Measurements from ENCODE around the gene CDX2. TPM values are rescaled to one million over a fixed set of nuclear protein-coding genes. Genes with fewer than 3 reads are reported as not detected.

The CDX2 gene
- total RNA-seq, 2 experiments from 2014 or later = not detected

DNA sequence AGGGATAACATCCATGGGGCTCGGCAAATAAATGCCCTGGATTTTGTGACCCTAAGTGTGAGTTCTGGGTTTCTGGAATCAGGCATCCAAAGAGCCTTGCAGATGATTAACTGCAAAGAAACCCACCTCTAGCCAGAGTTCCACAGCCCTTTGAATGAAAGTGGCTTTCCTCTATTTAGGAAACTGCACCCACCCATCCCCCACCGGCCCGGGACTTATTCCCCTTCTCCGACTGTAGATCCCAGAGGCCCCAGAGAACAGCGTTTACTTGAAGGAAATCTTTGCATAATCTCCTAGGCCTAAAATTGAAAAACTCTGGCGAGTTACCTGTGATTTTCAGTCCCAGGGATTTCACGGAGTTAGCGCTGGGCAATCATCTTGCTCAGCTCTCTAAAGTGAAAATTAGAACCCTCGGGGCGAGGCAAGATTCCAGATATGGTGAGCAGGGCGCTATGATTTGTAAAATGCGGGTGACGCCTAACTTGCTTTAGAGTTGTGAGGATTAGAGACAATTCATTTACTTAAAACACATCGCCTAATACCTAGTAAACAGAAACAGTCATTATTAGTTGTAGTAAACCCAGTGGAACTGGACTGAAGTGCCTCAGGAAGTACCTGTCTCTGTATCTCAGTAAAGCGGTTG, 10.0 kb upstream of the CDX2 start:
- ChIA-PET CTCF (interaction anchor here (1.2 to 9.7 kb wide), 3 partner anchors 25 to 620 kb away, joined by 3 to 187 read pairs (median 16); no protein-coding TSS in a partner anchor), POLR2A (no interaction called here)
- no peaks in the 10 kb centered on the region for H3K9me3 Mint-ChIP-seq
- H3K27ac Mint-ChIP-seq = no peak overlapping the region
- peaks cover 80% of the 10 kb centered on the region for H3K27me3 Mint-ChIP-seq
- no peak for TF ChIP-seq CTCF (IDR thresholded peaks at IDR 0.05)
- H3K4me1 Mint-ChIP-seq (ENCODE audit: low read depth) = peaks cover 12% of the 10 kb centered on the region
- DNase-seq = no peak
- H3K4me3 Mint-ChIP-seq = no peak overlapping the region
- intact Hi-C loops (cut with micrococcal nuclease) = no loop called here
- H3K36me3 Mint-ChIP-seq (ENCODE audit: low read depth) = no peaks in the 10 kb centered on the region
- no peak for ATAC-seq

DNA sequence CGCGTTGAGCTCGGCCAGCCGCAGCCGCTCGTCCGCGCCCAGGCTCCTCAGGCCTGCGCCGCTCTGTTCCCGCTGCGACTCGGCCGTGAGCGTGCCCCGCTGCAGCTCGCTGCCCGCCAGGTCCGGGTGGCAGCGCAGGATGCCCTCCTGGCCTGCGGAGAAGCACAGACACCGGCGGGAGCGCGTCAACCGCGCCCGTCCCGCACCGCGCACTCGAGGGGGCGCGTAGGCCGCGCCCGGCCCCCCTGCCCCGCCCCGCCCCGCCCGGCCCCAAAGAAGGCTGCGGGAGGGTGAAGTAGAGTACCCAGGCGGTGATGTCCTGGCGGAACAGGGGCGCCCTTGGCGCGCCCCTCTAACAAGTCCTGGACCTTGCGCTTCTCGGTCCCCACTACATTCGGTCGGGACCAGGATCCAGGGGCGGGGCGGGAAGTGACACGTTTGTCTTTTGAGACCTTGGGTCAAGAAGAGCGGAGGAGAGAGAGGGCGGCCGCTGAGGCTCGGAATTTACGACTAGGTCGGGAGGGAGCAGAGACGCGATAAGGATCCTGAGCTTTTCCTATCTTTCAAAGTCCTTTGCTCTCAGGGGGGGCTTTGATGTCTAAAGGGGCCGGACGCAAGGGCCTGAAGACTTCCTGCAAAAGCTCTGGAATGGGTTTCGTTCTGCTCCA, 9.3 kb upstream of the CDX2 start:
- no peaks in the 10 kb centered on the region for H3K9me3 Mint-ChIP-seq
- H3K4me1 Mint-ChIP-seq (ENCODE audit: low read depth) = peaks cover 12% of the 10 kb centered on the region
- TF ChIP-seq CTCF (IDR thresholded peaks at IDR 0.05) = no peak
- no peaks in the 10 kb centered on the region for H3K36me3 Mint-ChIP-seq (ENCODE audit: low read depth)
- intact Hi-C loops (cut with micrococcal nuclease) = no loop called here
- H3K27me3 Mint-ChIP-seq = peaks cover 85% of the 10 kb centered on the region
- ATAC-seq (no peak), DNase-seq (no peak)
- POLR2A ChIA-PET = no interaction called here
- H3K4me3 Mint-ChIP-seq = no peak overlapping the region
- H3K27ac Mint-ChIP-seq = no peak overlapping the region
- CTCF ChIA-PET = interaction anchor here (0.8 to 3.2 kb wide), 5 partner anchors 10 to 152 kb away, joined by 3 to 16 read pairs (median 7); partner anchors contain the start of gene CDX2

- Mint-ChIP-seq H3K4me1 (ENCODE audit: low read depth) (peaks cover 12% of the 10 kb centered on the region), H3K27me3 (peaks cover 84% of the 10 kb centered on the region), H3K9me3 (no peaks in the 10 kb centered on the region), H3K36me3 (ENCODE audit: low read depth) (no peaks in the 10 kb centered on the region), H3K27ac (no peak overlapping the region), H3K4me3 (peak overlapping the region; percentile 29)
- no peak for ATAC-seq
- intact Hi-C loops (cut with micrococcal nuclease) = no loop called here
- DNase-seq = no peak
- POLR2A ChIA-PET = no interaction called here
- no peak for TF ChIP-seq CTCF (IDR thresholded peaks at IDR 0.05)
- CTCF ChIA-PET = interaction anchor here (0.8 to 2.5 kb wide), 5 partner anchors 9 to 151 kb away, joined by 3 to 10 read pairs (median 7); partner anchors contain the start of gene CDX2
Observed at GRCh38 chr13:27977476-27978300, 8.6 kb upstream of the CDX2 start.

- CTCF ChIA-PET = interaction anchor here (1.3 to 5.5 kb wide), 4 partner anchors 21 to 150 kb away, joined by 3 to 25 read pairs (median 8); no protein-coding TSS in a partner anchor
- no peak overlapping the region for H3K27ac Mint-ChIP-seq
- POLR2A ChIA-PET = interaction anchor here (1.1 to 1.2 kb wide), 2 partner anchors 54 to 61 kb away, joined by 3 to 4 read pairs; no protein-coding TSS in a partner anchor
Observed at GRCh38 chr13:27976362-27977091, 7.4 kb upstream of the CDX2 start.

More at GRCh38 chr13:27976362-27977091, 7.4 kb upstream of the CDX2 start:
- Mint-ChIP-seq H3K4me3 (no peak overlapping the region), H3K4me1 (ENCODE audit: low read depth) (peaks cover 12% of the 10 kb centered on the region), H3K9me3 (no peaks in the 10 kb centered on the region), H3K36me3 (ENCODE audit: low read depth) (no peaks in the 10 kb centered on the region), H3K27me3 (peaks cover 78% of the 10 kb centered on the region)
- DNase-seq (no peak), ATAC-seq (no peak)
- TF ChIP-seq CTCF (IDR thresholded peaks at IDR 0.05) = no peak
- intact Hi-C loops (cut with micrococcal nuclease) = no loop called here

Measured in activated CD8-positive, alpha-beta T cell treated with anti-CD3 and anti-CD28 coated beads for 36 hours (primary cell).